Amygdala (tissue), 56 donors: ENCODE results near the gene RBP7.
A peak's percentile ranks its signal among the peaks of the same experiment; 100 is the strongest.

Source experiments
- DNase-seq, 56 donors: peaks; one replicate each; lab custom pipeline; 2025; lab: John Stamatoyannopoulos, UW

RBP7 gene

GRCh38 chr1:10064416-10065343 is 67.7 kb downstream of the RBP7 start:
- no peak for DNase-seq

- DNase-seq, result peak in 19 of 56 donors; percentile 10 to 59 (median 28)
Observed at GRCh38 chr1:10065344-10065685, 68.3 kb downstream of the RBP7 start.
